HEK293 (cell line): ENCODE data around the gene NRP1.

ENCODE experiments used
- ZFHX2 ChIP-seq: fragments of 450-650 bp; formaldehyde crosslinking; conservative IDR thresholded peaks from 2 replicates; pipeline ENCODE4 v1.5.1; 2016; ENCODE audit warnings: missing biosample characterization, missing genetic modification characterization
- ZNF544 ChIP-seq: fragments of 450-650 bp; formaldehyde crosslinking; IDR thresholded peaks from 2 replicates; pipeline ENCODE4 v1.5.0; 2017; ENCODE audit warnings: missing biosample characterization, missing genetic modification characterization
- ZNF664 ChIP-seq: fragments of 450-650 bp; formaldehyde crosslinking; IDR thresholded peaks from 2 replicates; pipeline ENCODE4 v1.5.1; 2016; ENCODE audit warnings: missing biosample characterization, missing genetic modification characterization
- ZSCAN23 ChIP-seq: fragments of 450-650 bp; formaldehyde crosslinking; IDR thresholded peaks from 2 replicates; pipeline ENCODE4 v1.5.1; 2016; ENCODE audit warnings: missing biosample characterization, missing genetic modification characterization
- ZSCAN4 ChIP-seq: fragments of 450-650 bp; formaldehyde crosslinking; IDR thresholded peaks from 2 replicates; pipeline ENCODE4 v1.5.1; 2017; ENCODE audit warnings: missing biosample characterization, missing genetic modification characterization

GRCh38 chr10:33293076-33293475 is 41.4 kb downstream of the NRP1 start:
- TF ChIP-seq ZSCAN23 (tag by site-specific recombination), result no peak
- TF ChIP-seq ZFHX2 (tag by site-specific recombination), result no peak
- no peak for TF ChIP-seq ZSCAN4
- TF ChIP-seq ZNF664, result no peak
- no peak for TF ChIP-seq ZNF544 (tag by site-specific recombination)
